Hematopoietic multipotent progenitor cell treated with erythropoietin and hydrocortisone succinate and interleukin-3 and kit ligand, for 8 days (in vitro differentiated cells): ENCODE measurements around the gene BIRC5.
"Not testable (repeated sequence)": the region's sequence is repeated elsewhere in the genome, so short reads cannot be mapped to it uniquely, and the experiment has no call there.

Experiments
- DNase-seq: peaks from one replicate; pipeline ENCODE4 v3.0.0-alpha.2; 2015

Gene BIRC5

DNA sequence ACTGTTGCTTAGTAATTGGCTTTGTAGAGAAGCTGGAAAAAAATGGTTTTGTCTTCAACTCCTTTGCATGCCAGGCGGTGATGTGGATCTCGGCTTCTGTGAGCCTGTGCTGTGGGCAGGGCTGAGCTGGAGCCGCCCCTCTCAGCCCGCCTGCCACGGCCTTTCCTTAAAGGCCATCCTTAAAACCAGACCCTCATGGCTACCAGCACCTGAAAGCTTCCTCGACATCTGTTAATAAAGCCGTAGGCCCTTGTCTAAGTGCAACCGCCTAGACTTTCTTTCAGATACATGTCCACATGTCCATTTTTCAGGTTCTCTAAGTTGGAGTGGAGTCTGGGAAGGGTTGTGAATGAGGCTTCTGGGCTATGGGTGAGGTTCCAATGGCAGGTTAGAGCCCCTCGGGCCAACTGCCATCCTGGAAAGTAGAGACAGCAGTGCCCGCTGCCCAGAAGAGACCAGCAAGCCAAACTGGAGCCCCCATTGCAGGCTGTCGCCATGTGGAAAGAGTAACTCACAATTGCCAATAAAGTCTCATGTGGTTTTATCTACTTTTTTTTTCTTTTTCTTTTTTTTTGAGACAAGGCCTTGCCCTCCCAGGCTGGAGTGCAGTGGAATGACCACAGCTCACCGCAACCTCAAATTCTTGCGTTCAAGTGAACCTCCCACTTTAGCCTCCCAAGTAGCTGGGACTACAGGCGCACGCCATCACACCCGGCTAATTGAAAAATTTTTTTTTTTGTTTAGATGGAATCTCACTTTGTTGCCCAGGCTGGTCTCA, 11.2 kb downstream of the BIRC5 start:
- DNase-seq: no peak

DNA sequence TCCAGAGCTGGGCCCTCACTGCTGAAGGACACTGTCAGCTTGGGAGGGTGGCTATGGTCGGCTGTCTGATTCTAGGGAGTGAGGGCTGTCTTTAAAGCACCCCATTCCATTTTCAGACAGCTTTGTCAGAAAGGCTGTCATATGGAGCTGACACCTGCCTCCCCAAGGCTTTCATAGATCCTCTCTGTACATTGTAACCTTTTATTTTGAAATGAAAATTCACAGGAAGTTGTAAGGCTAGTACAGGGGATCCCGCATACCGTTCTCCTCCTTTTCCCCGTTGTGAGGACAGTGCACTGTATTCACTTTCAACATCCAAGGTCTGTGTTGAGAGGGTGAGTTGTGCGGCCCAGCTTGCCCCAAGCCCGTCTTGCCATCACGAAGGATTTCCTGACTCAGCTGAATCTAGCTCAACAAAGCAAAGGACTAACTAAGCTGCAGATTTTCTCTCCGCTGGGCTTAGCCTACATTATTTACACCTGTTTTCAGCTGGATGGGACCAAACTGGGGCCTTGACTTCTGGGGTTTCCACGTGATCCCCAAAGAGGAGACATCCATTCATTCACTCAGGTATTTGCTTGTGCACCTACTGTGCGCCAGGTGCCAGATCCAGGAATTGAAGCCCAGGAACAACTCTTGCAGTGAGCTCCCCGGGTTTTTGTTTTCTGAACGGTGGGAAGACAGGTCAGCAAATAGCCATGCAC, 12.2 kb downstream of the BIRC5 start:
- DNase-seq: no peak

DNA sequence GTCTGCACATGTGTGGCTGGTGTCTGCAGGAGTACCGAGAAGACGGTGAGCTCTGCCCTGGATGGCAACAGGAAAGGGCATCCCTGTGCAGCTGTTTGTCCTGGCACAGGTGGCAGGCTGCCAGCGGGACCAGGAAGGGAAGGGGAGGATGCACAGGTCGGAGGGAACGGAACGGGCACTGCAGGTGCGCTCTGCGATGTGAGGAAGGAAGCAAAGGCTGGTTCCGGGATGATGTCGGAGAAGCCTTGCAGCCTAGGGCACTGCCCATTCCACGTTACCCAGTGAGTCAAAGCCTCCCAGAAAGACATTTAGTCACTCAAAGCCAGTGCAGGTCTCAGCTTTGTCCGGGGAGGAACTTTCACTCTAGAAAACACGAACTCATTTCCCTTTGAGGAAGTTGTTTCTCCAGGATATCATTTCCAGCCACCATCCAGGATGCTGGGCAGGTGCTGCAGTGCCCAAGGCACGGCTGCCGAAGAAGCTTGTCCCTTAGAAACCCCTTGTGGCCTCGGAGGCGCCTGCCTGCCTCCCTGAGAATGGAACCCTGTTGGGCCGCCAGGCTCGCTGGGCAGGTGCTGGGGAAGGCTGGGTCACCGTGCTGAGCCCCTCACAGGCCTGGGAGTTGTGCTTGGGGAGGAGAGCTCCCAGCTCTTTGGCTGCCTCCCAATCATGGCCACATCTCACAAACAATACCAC, 12.9 kb downstream of the BIRC5 start:
- no peak for DNase-seq

DNA sequence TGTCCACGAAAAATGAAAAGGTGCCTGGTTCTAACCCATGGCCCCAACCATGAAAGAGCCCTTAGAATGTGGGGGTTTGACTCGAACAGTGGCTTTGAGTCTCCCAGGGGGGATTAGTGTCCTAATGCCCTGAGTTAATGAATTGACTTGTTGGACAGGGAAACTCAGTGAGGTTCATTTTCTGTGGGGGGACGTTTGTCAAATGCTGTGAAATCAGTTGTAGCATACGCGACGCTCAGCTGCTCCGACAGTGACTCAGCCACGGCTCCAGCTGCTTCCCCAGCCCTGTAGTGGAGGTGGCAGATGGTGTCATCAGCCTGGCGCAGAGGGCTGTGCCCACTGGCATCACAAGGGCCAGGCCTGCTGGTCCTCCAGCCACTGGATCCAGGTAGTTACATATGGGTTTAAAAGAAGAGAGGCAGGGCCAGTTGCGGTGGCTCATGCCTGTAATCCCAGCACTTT, 13.4 kb downstream of the BIRC5 start:
- DNase-seq: no peak

DNA sequence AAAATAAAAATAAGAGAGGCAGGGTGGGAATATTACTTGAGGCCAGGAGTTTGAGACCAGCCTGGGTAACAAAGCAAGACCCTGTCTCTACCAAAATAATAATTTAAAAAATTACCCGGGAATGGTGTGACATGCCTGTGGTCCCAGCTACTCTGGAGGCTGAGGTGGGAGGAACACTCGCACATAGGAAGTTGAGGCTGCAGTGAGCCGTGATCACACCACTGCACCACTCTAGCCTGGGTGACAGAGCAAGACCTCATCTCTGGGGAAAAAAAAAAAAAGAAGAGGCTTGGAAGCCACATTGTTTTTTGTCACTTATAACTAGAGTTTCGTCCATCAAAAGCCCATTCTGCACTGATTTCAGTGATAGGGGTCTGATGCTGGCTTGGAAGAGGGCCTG, 14.1 kb downstream of the BIRC5 start:
- no peak for DNase-seq

DNA sequence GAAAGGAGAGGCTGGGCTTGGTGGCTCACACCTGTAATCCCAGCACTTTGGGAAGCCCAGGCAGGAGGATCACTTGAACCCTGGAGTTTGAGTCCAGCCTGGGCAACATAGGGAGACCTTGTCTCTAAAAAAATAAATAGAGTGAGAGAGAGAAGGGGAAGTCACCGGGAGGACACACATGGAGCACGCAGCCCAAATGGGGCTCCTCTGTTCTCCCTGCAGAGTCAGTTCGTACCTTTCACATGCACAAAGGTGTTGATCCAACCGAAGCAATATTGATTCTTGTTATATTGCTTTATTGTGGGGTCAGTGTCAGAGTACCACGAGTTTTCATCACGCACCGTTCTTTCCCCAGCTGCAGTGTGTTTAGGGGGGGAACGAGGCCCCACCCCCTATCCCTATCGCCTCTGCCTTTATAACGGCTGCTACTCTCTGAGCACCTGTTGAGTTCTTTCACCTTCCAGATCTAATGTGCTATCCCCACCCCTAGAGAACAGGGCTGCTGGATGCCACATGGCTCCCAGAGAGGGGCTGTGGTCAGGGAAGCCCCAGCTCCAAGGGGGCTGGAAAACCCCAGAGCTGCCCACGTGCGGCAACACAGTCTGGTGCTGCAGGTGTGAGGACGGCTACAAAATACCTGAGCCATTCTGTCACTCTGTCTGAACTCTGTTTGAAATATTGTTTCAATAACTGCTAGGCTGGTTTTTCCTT, 16.4 kb downstream of the BIRC5 start:
- no peak for DNase-seq

DNA sequence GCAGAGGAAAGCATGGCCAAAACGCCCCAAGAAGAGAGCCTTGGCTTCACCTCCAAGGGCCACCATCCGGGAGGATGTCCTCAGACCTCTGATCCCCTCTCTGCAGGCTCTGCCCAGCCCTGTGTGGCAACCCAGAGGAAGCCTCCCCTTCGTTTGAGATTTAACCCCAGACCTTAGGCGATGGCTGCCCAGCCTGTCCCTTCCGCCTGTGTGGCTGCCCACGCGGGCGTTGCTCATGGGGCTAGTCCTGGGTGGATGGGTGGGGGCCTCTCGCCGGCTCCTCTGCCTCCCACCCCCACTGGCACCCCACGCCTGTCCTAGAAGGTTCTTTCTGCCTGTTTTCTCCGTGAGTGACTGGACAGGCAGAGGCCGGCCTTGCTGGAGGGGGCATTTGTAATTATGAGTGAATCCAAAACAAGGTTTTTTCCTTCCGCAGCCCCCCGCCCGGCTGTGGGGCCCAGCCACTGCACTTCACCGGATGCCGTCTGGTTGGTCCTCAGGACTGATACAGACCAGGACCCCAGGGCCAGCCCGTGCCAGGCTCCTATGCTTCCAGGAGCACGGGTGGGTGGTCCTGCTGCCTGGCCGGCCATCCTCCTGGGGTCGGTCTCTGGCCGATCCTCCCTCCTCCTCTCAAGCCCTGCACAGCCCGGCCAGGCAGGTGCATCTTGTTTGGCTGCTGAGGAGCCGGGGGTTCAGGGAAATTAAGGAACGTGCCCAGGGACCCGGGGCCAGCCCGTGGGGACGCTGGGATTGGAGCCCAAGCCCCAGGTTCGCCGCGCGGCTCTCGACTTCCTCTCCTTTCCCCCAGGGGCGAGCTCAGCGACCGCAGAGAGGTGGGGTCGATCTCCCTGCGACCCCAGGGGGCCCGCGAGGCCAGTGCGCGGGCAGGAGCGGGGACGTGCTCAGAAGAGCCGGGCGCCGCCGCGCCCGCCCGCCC, 17.2 kb downstream of the BIRC5 start, which contains the start of gene TMEM235:
TMEM235 (plus strand) TSS at position 636 of the 940 bp plus-strand sequence. CDS start 393 bp downstream, outside the sequence.
- DNase-seq: no peak

DNA sequence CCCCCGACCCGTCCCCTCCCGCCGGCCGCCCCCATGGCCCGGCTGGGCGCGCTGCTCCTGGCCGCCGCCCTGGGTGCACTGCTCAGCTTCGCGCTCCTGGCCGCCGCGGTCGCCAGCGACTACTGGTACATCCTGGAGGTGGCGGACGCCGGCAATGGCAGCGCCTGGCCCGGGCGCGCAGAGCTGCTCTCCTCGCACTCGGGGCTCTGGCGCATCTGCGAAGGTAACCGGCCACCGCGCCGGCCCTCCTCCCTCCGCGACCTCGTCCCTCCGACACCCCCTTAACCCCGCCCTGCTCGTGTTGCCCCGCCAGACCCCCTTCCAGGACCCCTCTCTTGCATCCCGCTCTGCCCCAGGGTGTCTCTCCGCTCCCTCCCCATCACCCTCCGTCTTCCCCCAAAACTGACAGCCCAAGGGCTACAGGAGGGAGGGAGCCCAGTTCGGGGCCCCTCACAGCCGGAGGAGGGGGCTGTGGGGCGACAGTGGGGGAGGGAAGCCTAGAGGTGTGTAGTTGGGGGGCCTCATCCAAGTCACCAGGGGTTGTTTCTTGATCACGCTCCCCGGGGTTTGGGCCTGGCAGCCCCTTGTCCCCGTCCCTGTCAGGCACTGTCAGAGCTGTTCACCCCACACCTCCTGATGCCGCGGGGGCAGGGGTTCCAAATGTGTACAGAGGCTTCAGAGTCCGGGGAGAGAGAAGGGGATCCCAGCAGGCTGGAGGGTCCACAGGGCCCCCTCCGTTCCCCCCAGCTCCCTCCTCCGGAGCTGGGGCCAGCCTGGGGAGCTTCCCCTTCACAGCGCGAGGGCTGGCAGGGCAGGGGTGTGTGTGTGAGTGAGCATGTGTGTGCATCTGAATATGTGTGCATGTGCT, 18.2 kb downstream of the BIRC5 start:
- no peak for DNase-seq

DNA sequence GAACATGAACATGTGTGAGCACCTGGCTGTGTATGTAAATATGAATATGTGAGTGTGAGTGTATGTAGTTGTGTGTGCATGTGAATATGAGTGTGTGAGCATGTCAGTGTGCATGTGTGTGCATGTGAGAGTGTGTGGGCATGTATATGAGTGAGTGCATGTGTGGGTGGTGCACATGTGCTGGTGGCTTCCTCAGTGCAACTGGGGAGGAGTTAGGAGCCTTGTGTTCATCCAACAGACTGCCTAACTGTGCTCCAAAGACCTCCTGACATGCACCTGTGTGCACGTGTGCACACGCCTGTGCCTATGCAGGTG, 18.8 kb downstream of the BIRC5 start:
- DNase-seq: no peak

DNA sequence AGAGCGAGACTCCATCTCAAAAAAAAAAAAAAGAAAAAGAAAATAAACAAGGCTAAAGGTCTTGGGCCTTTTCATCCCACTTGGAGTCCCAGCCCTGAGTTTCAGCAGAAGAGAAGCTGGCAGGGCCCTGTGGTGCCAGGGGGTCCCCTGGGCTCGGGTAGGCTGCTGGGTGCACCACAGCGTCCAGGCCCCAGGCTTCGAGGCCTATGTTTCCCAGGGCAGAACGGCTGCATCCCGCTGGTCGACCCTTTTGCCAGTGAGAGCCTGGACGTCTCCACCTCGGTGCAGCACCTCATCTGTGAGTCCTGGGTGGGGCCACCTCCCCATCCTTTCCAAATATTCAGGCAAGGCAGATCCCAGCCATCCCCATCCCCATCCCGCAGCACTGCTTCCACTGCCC, 19.6 kb downstream of the BIRC5 start:
- no peak for DNase-seq

DNA sequence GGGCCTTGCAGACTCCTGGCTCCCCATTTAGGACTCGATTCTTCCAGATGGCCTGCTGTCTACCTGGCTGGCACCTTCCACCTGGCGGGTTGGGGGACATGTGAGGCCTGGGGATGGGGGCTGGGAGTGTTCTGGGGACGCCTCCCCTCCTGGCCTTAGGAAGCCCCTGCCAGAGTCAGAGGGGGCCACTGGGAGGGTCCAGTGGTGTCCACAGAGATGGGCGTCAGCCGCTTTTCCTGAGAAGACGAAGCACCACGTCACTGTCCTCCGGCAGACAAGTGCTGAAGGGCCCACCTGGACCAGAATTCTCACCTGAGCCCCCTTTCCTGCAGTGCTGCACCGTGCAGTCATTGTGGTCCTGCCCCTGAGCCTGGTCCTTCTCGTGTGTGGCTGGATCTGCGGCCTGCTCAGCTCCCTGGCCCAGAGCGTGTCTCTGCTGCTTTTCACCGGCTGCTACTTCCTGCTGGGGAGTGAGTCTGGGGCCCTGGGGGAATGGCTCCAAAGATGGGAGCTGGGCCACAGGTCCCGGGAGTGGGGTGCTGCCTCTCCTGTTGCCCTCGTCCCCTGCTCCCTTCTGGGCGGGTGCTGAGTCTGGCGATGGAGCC, 20.3 kb downstream of the BIRC5 start:
- no peak for DNase-seq

DNA sequence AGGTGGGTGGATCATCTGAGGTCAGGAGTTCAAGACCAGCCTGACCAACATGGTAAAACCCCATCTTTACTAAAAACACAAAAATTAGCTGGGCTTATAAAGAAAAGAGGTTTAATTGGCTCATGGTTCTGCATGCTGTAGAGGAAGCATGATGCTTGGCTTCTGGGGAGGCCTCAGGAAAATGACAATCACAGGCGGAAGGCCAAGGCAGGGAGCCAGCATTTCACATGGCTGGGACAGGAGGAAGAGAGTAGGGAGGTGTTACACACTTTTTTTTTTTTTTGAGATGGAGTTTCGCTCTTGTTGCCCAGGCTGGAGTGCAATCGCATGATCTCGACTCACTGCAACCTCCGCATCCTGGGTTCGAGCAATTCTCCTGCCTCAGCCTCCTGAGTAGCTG, 21.0 kb downstream of the BIRC5 start:
- DNase-seq: not testable (repeated sequence)

DNA sequence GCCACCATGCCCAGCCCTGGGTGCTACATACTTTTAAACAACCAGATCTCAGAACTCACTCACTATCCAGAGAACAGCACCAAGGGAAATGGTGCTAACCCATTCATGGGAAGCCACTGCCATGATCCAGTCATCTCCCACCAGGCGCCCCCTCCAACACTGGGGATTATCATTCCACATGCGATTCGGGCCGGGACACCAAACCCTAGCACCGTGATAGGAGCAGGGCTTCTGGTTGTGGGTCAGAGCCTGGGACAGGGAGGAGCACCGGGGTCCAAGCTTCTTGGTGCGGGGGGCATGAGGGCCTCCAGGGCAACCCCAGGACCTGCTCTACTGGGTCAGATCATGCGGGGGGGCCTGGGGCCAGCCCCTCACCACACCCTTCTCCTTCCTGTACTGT, 21.8 kb downstream of the BIRC5 start:
- no peak for DNase-seq

DNA sequence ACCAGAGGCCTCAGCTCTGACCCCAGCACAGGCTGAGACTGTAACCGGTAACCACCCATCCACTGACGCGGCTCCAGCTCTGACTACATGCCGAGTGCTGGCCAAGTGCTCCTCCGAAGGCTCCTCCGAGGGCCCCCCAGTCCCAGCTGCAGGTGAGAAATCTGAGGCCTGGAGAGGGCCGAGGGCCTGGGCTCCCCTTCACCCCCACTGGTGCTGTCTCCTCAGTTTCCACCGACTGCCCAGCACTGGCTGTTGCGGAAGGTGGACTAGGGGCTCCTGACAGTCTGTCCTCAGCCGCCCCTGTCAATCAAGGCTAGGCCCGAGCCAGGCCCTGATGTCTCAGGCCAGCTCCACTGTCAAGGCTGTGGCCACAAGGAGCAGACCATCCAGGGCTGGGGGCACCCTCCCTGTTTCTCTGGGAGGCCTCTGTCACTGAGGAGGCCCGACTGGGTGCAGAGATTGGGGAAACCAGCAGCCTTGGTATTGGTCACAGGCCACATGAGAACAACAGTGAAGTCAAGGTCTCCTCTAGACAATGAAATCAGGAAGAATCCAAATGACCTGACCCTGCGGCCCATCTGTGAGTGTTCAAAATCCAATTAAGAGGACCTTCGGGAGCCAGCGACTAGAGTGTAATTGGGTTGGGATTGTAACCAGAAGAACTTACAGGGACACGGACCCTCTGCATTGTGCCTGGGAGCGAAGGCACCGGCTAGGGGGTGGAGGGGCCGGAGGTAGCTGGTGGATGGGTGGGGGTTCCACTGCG, 22.5 kb downstream of the BIRC5 start:
- DNase-seq: no peak

DNA sequence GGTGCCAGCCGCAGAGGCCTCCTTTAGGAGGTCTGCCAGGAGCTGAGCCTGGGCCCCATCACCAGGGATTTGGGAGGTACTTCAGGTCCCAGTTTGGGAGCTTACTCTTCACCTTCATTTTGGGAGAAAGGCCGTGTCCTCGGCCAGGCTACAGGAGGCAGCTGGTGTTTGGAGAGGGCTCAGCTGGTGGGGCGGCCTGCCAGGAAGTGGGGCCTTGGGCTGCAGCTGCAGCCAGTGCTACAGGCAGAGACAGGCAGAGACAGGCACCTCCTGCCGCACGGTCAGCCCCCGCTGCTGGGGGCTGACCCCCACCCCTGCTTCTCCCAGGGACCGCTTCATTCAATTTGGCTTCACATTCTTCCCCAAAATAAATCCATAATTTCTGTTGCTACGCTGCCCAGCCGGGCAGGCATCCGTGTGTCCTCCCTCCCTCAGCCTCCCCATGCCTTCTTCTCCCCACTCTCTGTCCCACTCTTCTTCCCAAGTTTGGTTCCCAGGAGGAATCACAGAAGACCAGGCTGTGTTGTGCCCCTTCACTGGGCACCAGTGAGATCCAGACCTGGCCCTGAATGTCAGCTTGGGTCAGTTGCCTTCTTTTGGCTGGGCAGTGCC, 23.5 kb downstream of the BIRC5 start:
- DNase-seq: no peak

DNA sequence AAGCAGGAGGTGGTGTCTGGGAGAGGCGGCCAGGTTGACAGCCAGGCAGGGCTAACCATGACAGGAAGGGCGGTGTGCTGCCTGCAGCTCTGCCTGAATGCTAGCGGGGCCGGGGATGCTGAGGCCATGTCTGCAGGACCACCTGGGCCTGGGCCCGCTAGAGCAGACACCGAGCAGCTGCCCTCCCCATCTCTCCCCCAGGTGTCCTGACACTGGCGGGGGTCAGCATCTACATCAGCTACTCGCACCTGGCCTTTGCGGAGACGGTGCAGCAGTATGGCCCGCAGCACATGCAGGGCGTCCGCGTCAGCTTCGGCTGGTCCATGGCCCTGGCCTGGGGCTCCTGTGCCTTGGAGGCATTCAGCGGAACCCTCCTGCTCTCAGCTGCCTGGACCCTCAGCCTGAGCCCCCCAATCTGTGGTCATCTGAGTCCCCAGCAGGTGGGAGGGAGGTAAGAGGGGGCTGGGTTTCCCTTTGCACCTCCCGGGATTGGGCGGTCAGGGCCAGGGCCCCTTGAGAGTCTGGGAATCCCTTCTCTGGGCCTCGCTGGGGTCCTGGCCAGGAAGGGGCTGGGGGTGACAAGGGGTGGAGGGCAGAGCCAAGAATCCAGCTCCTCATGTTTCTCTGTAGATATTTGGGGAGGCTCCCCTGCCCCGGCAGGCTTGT, 24.9 kb downstream of the BIRC5 start:
- no peak for DNase-seq

DNA sequence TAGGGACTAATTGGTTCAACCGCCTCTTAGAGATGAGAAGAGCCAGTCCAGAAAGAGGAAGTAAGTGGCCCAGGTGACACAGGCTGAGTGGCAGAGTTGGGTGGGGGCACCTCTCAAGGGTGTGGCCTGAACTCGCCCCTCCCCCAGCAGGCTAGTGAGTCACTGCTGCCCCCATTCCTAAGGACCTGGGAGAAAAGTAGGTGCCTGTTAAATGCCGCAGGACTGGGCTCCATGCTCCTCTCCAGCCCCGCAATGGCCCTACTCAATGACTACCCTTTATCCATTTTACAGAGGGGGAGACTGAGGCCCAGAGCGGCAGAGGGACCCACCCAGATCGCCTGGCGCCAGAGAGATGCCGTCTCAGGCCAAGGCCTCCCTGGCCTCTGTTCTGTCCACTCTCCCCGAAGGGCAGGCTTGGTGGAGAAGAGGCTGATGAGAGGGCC, 25.5 kb downstream of the BIRC5 start:
- no peak for DNase-seq

DNA sequence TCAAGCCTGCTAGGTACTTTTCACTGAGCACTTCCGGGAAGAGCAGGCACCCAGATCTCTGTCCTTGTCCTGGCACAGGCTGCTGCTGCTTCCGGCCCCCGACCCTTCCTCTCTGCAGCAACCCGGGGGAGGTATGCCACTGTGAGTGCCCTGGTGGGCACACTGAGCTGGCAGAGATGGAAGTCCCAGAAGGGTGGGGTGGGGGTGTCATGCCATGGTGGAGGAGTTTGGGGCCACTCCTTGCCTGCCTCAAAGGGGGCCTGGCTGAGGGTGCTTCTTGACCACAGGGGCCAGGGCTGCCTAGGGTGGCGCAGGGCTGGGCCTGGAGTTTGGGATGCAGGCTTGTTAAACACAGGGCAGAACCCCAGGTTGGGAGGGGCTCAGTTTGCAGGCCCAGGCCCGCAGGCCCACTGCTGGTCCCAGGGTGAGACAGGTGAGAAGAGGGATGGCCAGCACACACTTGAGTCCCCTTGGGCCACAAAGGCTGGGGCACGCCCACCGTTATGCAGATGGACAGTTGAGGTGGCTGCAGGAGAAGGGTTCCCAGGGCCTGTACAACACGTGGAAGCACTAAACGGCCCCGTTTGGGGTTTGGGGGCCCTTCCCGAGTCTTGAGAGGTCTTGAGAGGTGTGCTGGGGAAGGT, 26.1 kb downstream of the BIRC5 start:
- no peak for DNase-seq
